Colonic mucosa (tissue), 4 donors: ENCODE results near the gene PCCB. TPM values are rescaled to one million over a fixed set of nuclear protein-coding genes. Genes with fewer than 3 reads are reported as not detected.
A peak's percentile ranks its signal among the peaks of the same experiment; 100 is the strongest.

Source experiments
- DNase-seq: peaks from one replicate; pipeline ENCODE4 v3.0.0-alpha.2; 2020
- H3K27ac ChIP-seq: fragments of 200-600 bp; one replicate; pipeline ENCODE4 v1.8.0; 2021
- H3K27me3 ChIP-seq: fragments of 200-600 bp; one replicate; pipeline ENCODE4 v1.8.0; 2021
- H3K36me3 ChIP-seq: fragments of 200-600 bp; one replicate; pipeline ENCODE4 v1.8.0; 2021
- H3K4me1 ChIP-seq: fragments of 200-600 bp; one replicate; pipeline ENCODE4 v1.8.0; 2021; ENCODE audit warnings: mild to moderate bottlenecking
- H3K4me3 ChIP-seq: fragments of 200-600 bp; one replicate; pipeline ENCODE4 v1.8.0; 2021
- H3K9ac ChIP-seq, 2 donors: one replicate each; pipeline ENCODE4 v1.7.0; 2013; ENCODE audit warnings: control low read depth in 2 of 2, low read depth in 2 of 2, low read length in 2 of 2
- H3K9me3 ChIP-seq: fragments of 200-600 bp; one replicate; pipeline ENCODE4 v1.8.0; 2021
- CTCF ChIP-seq: fragments of 200-600 bp; IDR thresholded peaks from one replicate; pipeline ENCODE4 v1.8.0; 2022; ENCODE audit warnings: antibody characterized with exemption, mild to moderate bottlenecking
- intact Hi-C: fragments of 100-400 bp; cut with DNase I; formaldehyde crosslinking; loops from one replicate; pipeline ENCODE4 v1.14.1; 2022
- total RNA-seq, 2 donors: library from RNA; stranded (reverse); fragmentation: NEBNext Ultra II Directional in 1 of 2; extraction: Animal tissue kit (Norgen Biotek cat#: 25700) in 1 of 2; gene quantifications; one replicate each; pipeline ENCODE4 v1.2.1, GENCODE V29; 2021
- donor health status: healthy.
- donor health status: DM: no; HTN: no; CAD: no.
- donor health status: DM: no; HTN: no; CAD: no.

PCCB gene
- total RNA-seq, 2 donors from 2014 or later, result 60.0 to 67.0 TPM

GRCh38 chr3:136250903-136251460 is 842 bp downstream of the PCCB start:
- Histone ChIP-seq H3K4me1 (peaks cover 8% of the 10 kb centered on the region), H3K27ac (peak overlapping the region; percentile 92), H3K9ac (peak overlapping the region in 1 of 2 donors; percentile 62), H3K36me3 (no peaks in the 10 kb centered on the region), H3K9me3 (no peaks in the 10 kb centered on the region), H3K27me3 (no peaks in the 10 kb centered on the region), H3K4me3 (peak overlapping the region; percentile 55)
- peak; percentile 67 for DNase-seq
- intact Hi-C loops, result loop anchor here (5.0 kb wide), 1 partner anchor 59 kb away; no protein-coding TSS in a partner anchor
- no peak for TF ChIP-seq CTCF

GRCh38 chr3:136251511-136251910 is 1.4 kb downstream of the PCCB start:
- DNase-seq, result no peak
- intact Hi-C loops, result loop anchor here (5.0 kb wide), 1 partner anchor 59 kb away; no protein-coding TSS in a partner anchor
- Histone ChIP-seq H3K9me3 (no peaks in the 10 kb centered on the region), H3K9ac (peak overlapping the region in 1 of 2 donors; percentile 62), H3K27ac (no peak overlapping the region), H3K27me3 (no peaks in the 10 kb centered on the region), H3K36me3 (no peaks in the 10 kb centered on the region), H3K4me1 (peaks cover 8% of the 10 kb centered on the region), H3K4me3 (peak overlapping the region; percentile 55)
- TF ChIP-seq CTCF, result no peak

- H3K36me3 ChIP-seq, result no peaks in the 10 kb centered on the region
- H3K9ac ChIP-seq, result no peak overlapping the region
- H3K27ac ChIP-seq, result no peak overlapping the region
- peaks cover 7% of the 10 kb centered on the region for H3K4me1 ChIP-seq
- no peak for DNase-seq
- intact Hi-C loops, result no loop called here
- no peak overlapping the region for H3K4me3 ChIP-seq
- H3K27me3 ChIP-seq, result no peaks in the 10 kb centered on the region
- no peaks in the 10 kb centered on the region for H3K9me3 ChIP-seq
- no peak for TF ChIP-seq CTCF
Observed at GRCh38 chr3:136255672-136256406, 5.7 kb downstream of the PCCB start.

- peaks cover 1% of the 10 kb centered on the region for H3K36me3 ChIP-seq
- no peaks in the 10 kb centered on the region for H3K4me1 ChIP-seq
- no peaks in the 10 kb centered on the region for H3K9me3 ChIP-seq
- no peak overlapping the region for H3K4me3 ChIP-seq
- no peaks in the 10 kb centered on the region for H3K27me3 ChIP-seq
- H3K27ac ChIP-seq, result no peak overlapping the region
- no peak for TF ChIP-seq CTCF
- H3K9ac ChIP-seq, result no peak overlapping the region
- intact Hi-C loops, result no loop called here
- no peak for DNase-seq
Observed at GRCh38 chr3:136258199-136258598, 8.1 kb downstream of the PCCB start.

- no peaks in the 10 kb centered on the region for H3K4me1 ChIP-seq
- H3K36me3 ChIP-seq, result peaks cover 5% of the 10 kb centered on the region
- intact Hi-C loops, result no loop called here
- H3K27ac ChIP-seq, result no peak overlapping the region
- no peak for DNase-seq
- H3K27me3 ChIP-seq, result no peaks in the 10 kb centered on the region
- no peak for TF ChIP-seq CTCF
- H3K9me3 ChIP-seq, result no peaks in the 10 kb centered on the region
- no peak overlapping the region for H3K9ac ChIP-seq
- H3K4me3 ChIP-seq, result no peak overlapping the region
Observed at GRCh38 chr3:136261826-136262225, 11.7 kb downstream of the PCCB start.
